SK-N-SH treated with all-trans-retinoic acid at 6 μM for 48 hours (cell line): Measurements from ENCODE around the gene ACSL5.

Source experiments
- ATAC-seq: fragments of 200-7000 bp; cut with Tn5 transposase; 3 replicates; pipeline ENCODE4 v1.9.1; 2020; ENCODE audit warnings: mild to moderate bottlenecking, moderate library complexity
- ARNTL ChIP-seq: fragments of 450-650 bp; formaldehyde crosslinking; IDR thresholded peaks from 2 replicates; pipeline ENCODE4 v1.5.0; 2020; ENCODE audit warnings: low read depth, mild to moderate bottlenecking, moderate library complexity, borderline replicate concordance
- BACH2 ChIP-seq: fragments of 250-450 bp; sonication (Bioruptor Pico); IDR thresholded peaks from 2 replicates; pipeline ENCODE4 v1.9.0; 2021; ENCODE audit warnings: mild to moderate bottlenecking, borderline replicate concordance
- CSDC2 ChIP-seq: fragments of 250-450 bp; sonication (Bioruptor Pico); IDR thresholded peaks from 2 replicates; pipeline ENCODE4 v1.5.0; 2020; ENCODE audit warnings: mild to moderate bottlenecking, moderate library complexity
- ESRRG ChIP-seq: fragments of 250-450 bp; sonication (Bioruptor Pico); IDR thresholded peaks from 2 replicates; pipeline ENCODE4 v1.6.1; 2021; ENCODE audit warnings: mild to moderate bottlenecking
- GLIS3 ChIP-seq: fragments of 250-450 bp; sonication (Bioruptor Pico); IDR thresholded peaks from 2 replicates; pipeline ENCODE4 v1.5.0; 2020; ENCODE audit warnings: mild to moderate bottlenecking, moderate library complexity
- OSR1 ChIP-seq: fragments of 250-450 bp; sonication (Bioruptor Pico); IDR thresholded peaks from 2 replicates; pipeline ENCODE4 v1.8.0; 2022; ENCODE audit warnings: moderate library complexity, mild to moderate bottlenecking, inconsistent platforms
- PATZ1 ChIP-seq: fragments of 250-450 bp; sonication (Bioruptor Pico); IDR thresholded peaks from 2 replicates; pipeline ENCODE4 v1.8.0; 2020; ENCODE audit warnings: mild to moderate bottlenecking, moderate library complexity, borderline replicate concordance
- POU6F1 ChIP-seq: fragments of 250-450 bp; sonication (Bioruptor Pico); IDR thresholded peaks from 2 replicates; pipeline ENCODE4 v1.8.0; 2021; ENCODE audit warnings: low read depth, mild to moderate bottlenecking, moderate library complexity, borderline replicate concordance
- PPARA ChIP-seq: fragments of 250-450 bp; sonication (Bioruptor Pico); IDR thresholded peaks from 2 replicates; pipeline ENCODE4 v1.5.0; 2020; ENCODE audit warnings: mild to moderate bottlenecking, borderline replicate concordance
- RARB ChIP-seq: fragments of 250-450 bp; sonication (Bioruptor Pico); IDR thresholded peaks from 2 replicates; pipeline ENCODE4 v1.8.0; 2021; ENCODE audit warnings: mild to moderate bottlenecking, moderate library complexity
- SNAI2 ChIP-seq: fragments of 250-450 bp; sonication (Bioruptor Pico); IDR thresholded peaks from 2 replicates; pipeline ENCODE4 v1.5.0; 2020; ENCODE audit warnings: mild to moderate bottlenecking, moderate library complexity
- TCF4 ChIP-seq: fragments of 250-450 bp; sonication (Bioruptor Pico); IDR thresholded peaks from 2 replicates; pipeline ENCODE4 v1.8.0; 2021; ENCODE audit warnings: mild to moderate bottlenecking, moderate library complexity, borderline replicate concordance
- TOX ChIP-seq: fragments of 250-450 bp; sonication (Bioruptor Pico); IDR thresholded peaks from 2 replicates; pipeline ENCODE4 v1.8.0; 2021; ENCODE audit warnings: mild to moderate bottlenecking, moderate library complexity, borderline replicate concordance
- ZFP3 ChIP-seq: fragments of 250-450 bp; sonication (Bioruptor Pico); IDR thresholded peaks from 2 replicates; pipeline ENCODE4 v1.5.0; 2020; ENCODE audit warnings: mild to moderate bottlenecking, moderate library complexity
- ZFP30 ChIP-seq: fragments of 450-650 bp; formaldehyde crosslinking; IDR thresholded peaks from 2 replicates; pipeline ENCODE4 v1.5.0; 2022; ENCODE audit warnings: mild to moderate bottlenecking, moderate library complexity
- ZNF565 ChIP-seq: fragments of 450-650 bp; formaldehyde crosslinking; conservative IDR thresholded peaks from 2 replicates; pipeline ENCODE4 v1.5.0; 2020; ENCODE audit warnings: low read depth, mild to moderate bottlenecking, moderate library complexity
- ZNF70 ChIP-seq: fragments of 450-650 bp; formaldehyde crosslinking; IDR thresholded peaks from 2 replicates; pipeline ENCODE4 v1.5.0; 2020; ENCODE audit warnings: mild to moderate bottlenecking, moderate library complexity
- ZNF8 ChIP-seq: fragments of 450-650 bp; formaldehyde crosslinking; IDR thresholded peaks from 2 replicates; pipeline ENCODE4 v1.5.0; 2020; ENCODE audit warnings: mild to moderate bottlenecking, moderate library complexity
- TF ChIP-seq, protein P1 (sequence below): fragments of 250-450 bp; sonication (Bioruptor Pico); IDR thresholded peaks from 2 replicates; pipeline ENCODE4 v1.5.0; 2020; ENCODE audit warnings: mild to moderate bottlenecking, moderate library complexity
- TF ChIP-seq, protein P2 (sequence below): fragments of 250-450 bp; sonication (Bioruptor Pico); IDR thresholded peaks from 2 replicates; pipeline ENCODE4 v1.5.1; 2020; ENCODE audit warnings: low read depth, mild to moderate bottlenecking, moderate library complexity

ACSL5 gene

GRCh38 chr10:112393827-112394226 is 19.9 kb downstream of the ACSL5 start:
- TF ChIP-seq ZNF565 (CRISPR knock-in tag) (no peak), TOX (CRISPR knock-in tag) (no peak), BACH2 (CRISPR knock-in tag) (no peak), ZNF8 (CRISPR knock-in tag) (no peak), PATZ1 (CRISPR knock-in tag) (no peak), ZFP3 (CRISPR knock-in tag) (no peak), CSDC2 (CRISPR knock-in tag) (no peak), POU6F1 (CRISPR knock-in tag) (no peak), GLIS3 (no peak), OSR1 (CRISPR knock-in tag) (no peak), RARB (CRISPR knock-in tag) (no peak), ARNTL (CRISPR knock-in tag) (no peak), SNAI2 (no peak), ZFP30 (CRISPR knock-in tag) (no peak), ESRRG (CRISPR knock-in tag) (no peak), TCF4 (CRISPR knock-in tag) (no peak)
- TF ChIP-seq, protein P1, sequence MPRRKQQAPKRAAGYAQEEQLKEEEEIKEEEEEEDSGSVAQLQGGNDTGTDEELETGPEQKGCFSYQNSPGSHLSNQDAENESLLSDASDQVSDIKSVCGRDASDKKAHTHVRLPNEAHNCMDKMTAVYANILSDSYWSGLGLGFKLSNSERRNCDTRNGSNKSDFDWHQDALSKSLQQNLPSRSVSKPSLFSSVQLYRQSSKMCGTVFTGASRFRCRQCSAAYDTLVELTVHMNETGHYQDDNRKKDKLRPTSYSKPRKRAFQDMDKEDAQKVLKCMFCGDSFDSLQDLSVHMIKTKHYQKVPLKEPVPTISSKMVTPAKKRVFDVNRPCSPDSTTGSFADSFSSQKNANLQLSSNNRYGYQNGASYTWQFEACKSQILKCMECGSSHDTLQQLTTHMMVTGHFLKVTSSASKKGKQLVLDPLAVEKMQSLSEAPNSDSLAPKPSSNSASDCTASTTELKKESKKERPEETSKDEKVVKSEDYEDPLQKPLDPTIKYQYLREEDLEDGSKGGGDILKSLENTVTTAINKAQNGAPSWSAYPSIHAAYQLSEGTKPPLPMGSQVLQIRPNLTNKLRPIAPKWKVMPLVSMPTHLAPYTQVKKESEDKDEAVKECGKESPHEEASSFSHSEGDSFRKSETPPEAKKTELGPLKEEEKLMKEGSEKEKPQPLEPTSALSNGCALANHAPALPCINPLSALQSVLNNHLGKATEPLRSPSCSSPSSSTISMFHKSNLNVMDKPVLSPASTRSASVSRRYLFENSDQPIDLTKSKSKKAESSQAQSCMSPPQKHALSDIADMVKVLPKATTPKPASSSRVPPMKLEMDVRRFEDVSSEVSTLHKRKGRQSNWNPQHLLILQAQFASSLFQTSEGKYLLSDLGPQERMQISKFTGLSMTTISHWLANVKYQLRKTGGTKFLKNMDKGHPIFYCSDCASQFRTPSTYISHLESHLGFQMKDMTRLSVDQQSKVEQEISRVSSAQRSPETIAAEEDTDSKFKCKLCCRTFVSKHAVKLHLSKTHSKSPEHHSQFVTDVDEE (CRISPR knock-in tag): no peak
- TF ChIP-seq, protein P2, sequence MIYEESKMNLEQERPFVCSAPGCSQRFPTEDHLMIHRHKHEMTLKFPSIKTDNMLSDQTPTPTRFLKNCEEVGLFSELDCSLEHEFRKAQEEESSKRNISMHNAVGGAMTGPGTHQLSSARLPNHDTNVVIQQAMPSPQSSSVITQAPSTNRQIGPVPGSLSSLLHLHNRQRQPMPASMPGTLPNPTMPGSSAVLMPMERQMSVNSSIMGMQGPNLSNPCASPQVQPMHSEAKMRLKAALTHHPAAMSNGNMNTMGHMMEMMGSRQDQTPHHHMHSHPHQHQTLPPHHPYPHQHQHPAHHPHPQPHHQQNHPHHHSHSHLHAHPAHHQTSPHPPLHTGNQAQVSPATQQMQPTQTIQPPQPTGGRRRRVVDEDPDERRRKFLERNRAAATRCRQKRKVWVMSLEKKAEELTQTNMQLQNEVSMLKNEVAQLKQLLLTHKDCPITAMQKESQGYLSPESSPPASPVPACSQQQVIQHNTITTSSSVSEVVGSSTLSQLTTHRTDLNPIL (CRISPR knock-in tag): no peak
- ATAC-seq: no peak

DNA sequence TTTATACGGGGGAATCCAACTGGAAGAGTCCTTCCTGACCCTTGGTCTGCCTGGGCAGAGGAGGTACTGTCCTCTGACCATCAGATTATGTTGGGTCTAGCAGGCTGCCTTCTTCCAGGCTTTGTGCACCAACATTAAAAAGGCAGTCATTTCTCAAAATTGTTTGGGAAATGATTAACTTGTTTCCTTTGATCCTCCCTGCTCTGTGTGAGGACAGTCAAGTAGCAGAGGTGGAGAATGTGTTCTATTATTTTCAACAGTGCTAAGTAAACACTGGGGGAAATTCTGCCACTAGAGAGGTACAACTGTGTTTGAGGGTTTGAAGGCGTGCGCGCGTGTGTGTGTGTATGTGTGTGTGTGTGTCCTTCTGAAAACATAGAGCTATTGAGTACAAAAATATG is 20.6 kb downstream of the ACSL5 start:
- TF ChIP-seq POU6F1 (CRISPR knock-in tag) (no peak), ZNF565 (CRISPR knock-in tag) (no peak), GLIS3 (no peak)

DNA sequence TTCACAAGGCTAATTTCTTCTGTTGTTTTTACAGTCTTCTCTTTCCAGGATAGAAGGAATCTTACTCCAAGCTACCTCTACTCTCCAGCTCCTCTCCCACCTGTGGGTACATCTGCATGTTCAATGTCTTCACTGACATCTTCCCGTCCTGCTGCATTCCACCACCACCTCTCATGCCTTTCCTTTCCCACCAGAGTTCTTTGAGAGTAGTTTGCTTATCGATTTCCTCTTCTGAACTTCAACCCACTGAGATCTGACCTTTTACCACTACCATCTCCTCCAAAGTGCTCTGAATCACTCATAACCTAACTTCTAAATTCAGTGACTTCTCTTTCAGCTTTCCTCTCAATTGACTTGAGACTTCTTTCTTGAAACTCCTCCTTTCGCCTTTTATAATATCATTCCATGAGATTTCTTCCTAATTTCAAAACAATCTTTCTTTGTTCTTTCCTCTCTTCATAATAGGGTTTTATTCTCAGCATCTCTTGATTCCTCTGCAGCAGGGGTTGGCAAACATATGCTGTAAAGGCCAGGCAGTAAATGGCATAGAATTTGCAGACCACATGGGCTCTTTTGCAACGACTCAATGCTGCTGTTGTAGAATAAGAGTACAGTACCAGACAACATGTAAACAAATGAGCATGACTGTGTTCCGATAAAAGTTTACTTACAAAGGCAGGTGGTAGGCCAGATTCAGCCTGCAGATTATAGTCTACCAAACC is 22.1 kb downstream of the ACSL5 start:
- no peak for ATAC-seq
- TF ChIP-seq TOX (CRISPR knock-in tag) (no peak), ZNF70 (no peak)

More for the DNA sequence above, 20.6 kb downstream of the ACSL5 start:
- ATAC-seq: no peak

DNA sequence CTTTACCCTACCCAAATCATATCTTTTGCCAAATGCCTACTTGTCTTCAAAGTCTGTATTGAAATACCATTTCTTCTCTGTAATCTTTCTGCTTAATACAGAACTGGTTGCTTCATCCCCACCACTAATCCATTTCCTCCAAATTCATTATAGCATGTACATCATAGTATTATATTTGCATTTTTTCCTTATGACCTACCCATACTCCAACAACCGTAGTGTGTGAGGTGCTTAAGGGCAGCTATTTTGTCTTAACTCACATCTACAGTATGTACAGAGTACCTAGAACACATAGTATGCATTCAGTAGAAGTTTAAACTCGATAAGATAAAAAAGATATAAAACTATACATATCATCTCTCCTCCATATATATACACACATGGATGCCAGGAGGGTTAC is 23.7 kb downstream of the ACSL5 start:
- ATAC-seq: no peak
- no peak for TF ChIP-seq GLIS3
- no peak for TF ChIP-seq OSR1 (CRISPR knock-in tag)
- TF ChIP-seq BACH2 (CRISPR knock-in tag): no peak
- TF ChIP-seq PATZ1 (CRISPR knock-in tag): no peak
- TF ChIP-seq PPARA (CRISPR knock-in tag): no peak
- no peak for TF ChIP-seq CSDC2 (CRISPR knock-in tag)
- TF ChIP-seq SNAI2: no peak
- no peak for TF ChIP-seq TCF4 (CRISPR knock-in tag)
- TF ChIP-seq, protein P1 (CRISPR knock-in tag): no peak
- TF ChIP-seq ZFP30 (CRISPR knock-in tag): no peak
